CD4-positive, alpha-beta T cell treated with Interleukin-17A for 4 hours (primary cell): Measurements from ENCODE around the gene SLC4A8.

Experiments used
- DNase-seq: peaks from one replicate; pipeline ENCODE4 v3.0.0-alpha.2; 2020; ENCODE audit warnings: mixed read lengths

SLC4A8 gene

GRCh38 chr12:51528852-51529650 is 104.4 kb downstream of the SLC4A8 start:
- no peak for DNase-seq

- no peak for DNase-seq
These were observed 105.0 kb downstream of the SLC4A8 start for GRCh38 chr12:51529651-51529970.

GRCh38 chr12:51530208-51530607 is 105.6 kb downstream of the SLC4A8 start:
- no peak for DNase-seq

- DNase-seq: no peak
These were observed 106.8 kb downstream of the SLC4A8 start for GRCh38 chr12:51531284-51531977.

- peak; percentile 78 for DNase-seq
These were observed 107.4 kb downstream of the SLC4A8 start for GRCh38 chr12:51531978-51532497.

GRCh38 chr12:51533799-51534198 is 109.2 kb downstream of the SLC4A8 start:
- DNase-seq: no peak

- no peak for DNase-seq
These were observed 109.8 kb downstream of the SLC4A8 start for GRCh38 chr12:51534216-51535074.

GRCh38 chr12:51536159-51536558 is 111.5 kb downstream of the SLC4A8 start:
- no peak for DNase-seq

- no peak for DNase-seq
These were observed 113.5 kb downstream of the SLC4A8 start for GRCh38 chr12:51538149-51538548.

- no peak for DNase-seq
These were observed 114.0 kb downstream of the SLC4A8 start for GRCh38 chr12:51538599-51538998.

GRCh38 chr12:51540996-51541395 is 116.4 kb downstream of the SLC4A8 start:
- no peak for DNase-seq

- no peak for DNase-seq
These were observed 121.5 kb downstream of the SLC4A8 start for GRCh38 chr12:51546097-51546496.

- no peak for DNase-seq
These were observed 123.0 kb downstream of the SLC4A8 start for GRCh38 chr12:51547606-51548005.

- DNase-seq: no peak
These were observed 123.6 kb downstream of the SLC4A8 start for GRCh38 chr12:51548241-51548640.

GRCh38 chr12:51549637-51550036 is 125.0 kb downstream of the SLC4A8 start:
- DNase-seq: no peak
